ENCODE measurements around the gene DIAPH2.

Gene DIAPH2

GRCh38 chrX:97050392-97050791 is 365.8 kb downstream of the DIAPH2 start:
- no peak for DNase-seq (ENCODE audit: low read depth in 3 of 3)

GRCh38 chrX:97057349-97057909 is 372.8 kb downstream of the DIAPH2 start:
- no peak for DNase-seq (ENCODE audit: low read depth in 3 of 3)

- DNase-seq (ENCODE audit: low read depth in 3 of 3), result no peak
Measured at GRCh38 chrX:97060020-97060419, 375.4 kb downstream of the DIAPH2 start.

- no peak for DNase-seq (ENCODE audit: low read depth in 3 of 3)
Measured at GRCh38 chrX:97065066-97065465, 380.4 kb downstream of the DIAPH2 start.

- DNase-seq (ENCODE audit: low read depth in 3 of 3), result no peak
Measured at GRCh38 chrX:97065973-97066372, 381.3 kb downstream of the DIAPH2 start.

GRCh38 chrX:97066381-97066780 is 381.7 kb downstream of the DIAPH2 start:
- no peak for DNase-seq (ENCODE audit: low read depth in 3 of 3)

GRCh38 chrX:97070346-97070745 is 385.7 kb downstream of the DIAPH2 start:
- no peak for DNase-seq (ENCODE audit: low read depth in 3 of 3)

- DNase-seq (ENCODE audit: low read depth in 3 of 3), result no peak
Measured at GRCh38 chrX:97074400-97074799, 389.8 kb downstream of the DIAPH2 start.

GRCh38 chrX:97089116-97089515 is 404.5 kb downstream of the DIAPH2 start:
- no peak for DNase-seq (ENCODE audit: low read depth in 3 of 3)

- no peak for DNase-seq (ENCODE audit: low read depth in 3 of 3)
Measured at GRCh38 chrX:97096385-97096784, 411.7 kb downstream of the DIAPH2 start.

GRCh38 chrX:97102938-97103337 is 418.3 kb downstream of the DIAPH2 start:
- no peak for DNase-seq (ENCODE audit: low read depth in 3 of 3)

GRCh38 chrX:97109730-97110129 is 425.1 kb downstream of the DIAPH2 start:
- DNase-seq (ENCODE audit: low read depth in 3 of 3), result no peak

- DNase-seq (ENCODE audit: low read depth in 3 of 3), result no peak
Measured at GRCh38 chrX:97117572-97117971, 432.9 kb downstream of the DIAPH2 start.

GRCh38 chrX:97119474-97120109 is 434.9 kb downstream of the DIAPH2 start:
- DNase-seq (ENCODE audit: low read depth in 3 of 3), result no peak

- DNase-seq (ENCODE audit: low read depth in 3 of 3), result no peak
Measured at GRCh38 chrX:97123001-97123400, 438.4 kb downstream of the DIAPH2 start.

GRCh38 chrX:97126020-97126419 is 441.4 kb downstream of the DIAPH2 start:
- DNase-seq (ENCODE audit: low read depth in 3 of 3), result no peak

GRCh38 chrX:97132664-97133415 is 448.2 kb downstream of the DIAPH2 start:
- no peak for DNase-seq (ENCODE audit: low read depth in 3 of 3)

GRCh38 chrX:97145934-97146333 is 461.3 kb downstream of the DIAPH2 start:
- DNase-seq (ENCODE audit: low read depth in 3 of 3), result no peak

- no peak for DNase-seq (ENCODE audit: low read depth in 3 of 3)
Measured at GRCh38 chrX:97155816-97156215, 471.2 kb downstream of the DIAPH2 start.

GRCh38 chrX:97158269-97158668 is 473.6 kb downstream of the DIAPH2 start:
- DNase-seq (ENCODE audit: low read depth in 3 of 3), result no peak

- no peak for DNase-seq (ENCODE audit: low read depth in 3 of 3)
Measured at GRCh38 chrX:97159916-97160800, 475.5 kb downstream of the DIAPH2 start.

GRCh38 chrX:97167333-97167732 is 482.7 kb downstream of the DIAPH2 start:
- no peak for DNase-seq (ENCODE audit: low read depth in 3 of 3)
